Activated B cell treated with CpG ODN at 0.5 μM for 24 hours (primary cell): ENCODE measurements around the gene FAM120B. TPM values are rescaled to one million over a fixed set of nuclear protein-coding genes. Genes with fewer than 3 reads are reported as not detected.

ENCODE experiments used
- ATAC-seq: fragments of 200-7000 bp; cut with Tn5 transposase; one replicate; pipeline ENCODE4 v1.10.0; 2021; ENCODE audit warnings: low read depth, mild to moderate bottlenecking, moderate library complexity
- CTCF ChIA-PET: fragments of 350-600 bp; sonication (Branson Sonifier 250); formaldehyde crosslinking; loops from one replicate; lab custom pipeline; 2021; ENCODE audit warnings: antibody characterized with exemption; lab: Charles Lee
- POLR2A ChIA-PET: fragments of 350-600 bp; sonication (Branson Sonifier 250); formaldehyde crosslinking; loops from one replicate; lab custom pipeline; 2021; ENCODE audit warnings: antibody characterized with exemption; lab: Charles Lee
- DNase-seq: peaks from one replicate; pipeline ENCODE4 v3.0.0; 2022
- H3K27ac Mint-ChIP-seq: one replicate; pipeline ENCODE4 v1.8.0; 2020; ENCODE audit warnings: mixed read lengths
- H3K27me3 Mint-ChIP-seq: one replicate; pipeline ENCODE4 v1.8.0; 2021; ENCODE audit warnings: mixed read lengths
- H3K36me3 Mint-ChIP-seq: one replicate; pipeline ENCODE4 v1.8.0; 2021; ENCODE audit warnings: low read depth, mixed read lengths
- H3K4me1 Mint-ChIP-seq: one replicate; pipeline ENCODE4 v1.8.0; 2021; ENCODE audit warnings: mixed read lengths
- H3K4me3 Mint-ChIP-seq: one replicate; pipeline ENCODE4 v1.8.0; 2020; ENCODE audit warnings: mild to moderate bottlenecking, mixed read lengths
- H3K9me3 Mint-ChIP-seq: one replicate; pipeline ENCODE4 v1.8.0; 2020; ENCODE audit warnings: mixed read lengths
- intact Hi-C: fragments of 100-400 bp; cut with micrococcal nuclease; formaldehyde crosslinking; loops from one replicate; pipeline ENCODE4 v1.15.1; 2024
- total RNA-seq: library from RNA; stranded (reverse); gene quantifications from 2 replicates; pipeline ENCODE4 v1.2.3, GENCODE V29; 2022
- TF ChIP-seq, protein P1 (sequence below): fragments of 200-600 bp; IDR thresholded peaks from one replicate; pipeline ENCODE4 v1.8.0; 2022; ENCODE audit warnings: antibody characterized with exemption, mild to moderate bottlenecking

Gene FAM120B
- total RNA-seq, 1 donor from 2014 or later: 35.1 TPM

DNA sequence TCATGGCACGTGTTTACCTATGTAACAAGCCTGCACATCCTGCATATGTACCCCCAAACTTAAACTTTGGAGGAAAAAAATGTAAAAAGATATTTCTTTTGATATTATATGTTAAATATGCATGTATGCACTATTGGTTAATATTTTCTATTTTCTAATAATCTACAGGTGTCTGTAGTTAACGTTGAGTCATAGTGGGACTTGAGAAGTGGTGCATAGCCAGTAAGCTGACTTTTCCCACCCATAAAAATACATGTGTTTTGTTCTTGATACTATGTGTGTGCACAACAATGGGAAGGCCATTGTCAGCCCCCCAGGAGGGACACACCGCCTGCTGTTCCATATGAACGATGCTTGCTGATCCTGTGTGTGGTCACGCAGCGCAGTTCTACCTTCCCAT lies 49.1 kb downstream of the FAM120B start:
- POLR2A ChIA-PET: no interaction called here
- Mint-ChIP-seq H3K4me3 (no peak overlapping the region), H3K36me3 (peaks cover 81% of the 10 kb centered on the region), H3K9me3 (peaks cover 18% of the 10 kb centered on the region), H3K4me1 (no peaks in the 10 kb centered on the region), H3K27me3 (no peaks in the 10 kb centered on the region), H3K27ac (no peak overlapping the region)
- DNase-seq: no peak
- intact Hi-C loops: no loop called here
- no peak for ATAC-seq
- CTCF ChIA-PET: no interaction called here
- TF ChIP-seq, protein P1, sequence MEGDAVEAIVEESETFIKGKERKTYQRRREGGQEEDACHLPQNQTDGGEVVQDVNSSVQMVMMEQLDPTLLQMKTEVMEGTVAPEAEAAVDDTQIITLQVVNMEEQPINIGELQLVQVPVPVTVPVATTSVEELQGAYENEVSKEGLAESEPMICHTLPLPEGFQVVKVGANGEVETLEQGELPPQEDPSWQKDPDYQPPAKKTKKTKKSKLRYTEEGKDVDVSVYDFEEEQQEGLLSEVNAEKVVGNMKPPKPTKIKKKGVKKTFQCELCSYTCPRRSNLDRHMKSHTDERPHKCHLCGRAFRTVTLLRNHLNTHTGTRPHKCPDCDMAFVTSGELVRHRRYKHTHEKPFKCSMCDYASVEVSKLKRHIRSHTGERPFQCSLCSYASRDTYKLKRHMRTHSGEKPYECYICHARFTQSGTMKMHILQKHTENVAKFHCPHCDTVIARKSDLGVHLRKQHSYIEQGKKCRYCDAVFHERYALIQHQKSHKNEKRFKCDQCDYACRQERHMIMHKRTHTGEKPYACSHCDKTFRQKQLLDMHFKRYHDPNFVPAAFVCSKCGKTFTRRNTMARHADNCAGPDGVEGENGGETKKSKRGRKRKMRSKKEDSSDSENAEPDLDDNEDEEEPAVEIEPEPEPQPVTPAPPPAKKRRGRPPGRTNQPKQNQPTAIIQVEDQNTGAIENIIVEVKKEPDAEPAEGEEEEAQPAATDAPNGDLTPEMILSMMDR: no peak

DNA sequence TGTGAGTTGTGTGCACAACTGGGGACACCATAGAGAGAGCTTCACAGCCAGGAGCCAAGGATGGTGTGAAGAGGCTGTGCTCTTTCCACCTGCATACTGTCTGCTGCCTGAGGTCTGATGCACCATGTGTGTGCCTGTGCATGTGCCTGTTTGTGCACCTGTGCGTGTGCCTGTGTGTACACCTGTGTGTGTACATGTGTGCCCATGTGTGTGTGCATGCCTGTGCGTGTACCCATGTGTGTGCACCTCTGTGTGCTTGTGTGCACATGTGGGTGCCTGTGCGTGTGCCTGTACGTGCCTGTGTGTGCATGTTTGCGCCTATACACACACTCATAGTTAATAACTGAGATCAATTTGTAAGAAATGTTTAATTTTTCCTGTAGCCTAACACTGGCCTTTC lies 51.3 kb downstream of the FAM120B start:
- DNase-seq (no peak), ATAC-seq (no peak)
- Mint-ChIP-seq H3K4me3 (no peak overlapping the region), H3K4me1 (no peaks in the 10 kb centered on the region), H3K27me3 (no peaks in the 10 kb centered on the region), H3K36me3 (peaks cover 79% of the 10 kb centered on the region), H3K27ac (no peak overlapping the region), H3K9me3 (peaks cover 10% of the 10 kb centered on the region)
- TF ChIP-seq, protein P1: no peak
- ChIA-PET CTCF (no interaction called here), POLR2A (no interaction called here)
- intact Hi-C loops: no loop called here

DNA sequence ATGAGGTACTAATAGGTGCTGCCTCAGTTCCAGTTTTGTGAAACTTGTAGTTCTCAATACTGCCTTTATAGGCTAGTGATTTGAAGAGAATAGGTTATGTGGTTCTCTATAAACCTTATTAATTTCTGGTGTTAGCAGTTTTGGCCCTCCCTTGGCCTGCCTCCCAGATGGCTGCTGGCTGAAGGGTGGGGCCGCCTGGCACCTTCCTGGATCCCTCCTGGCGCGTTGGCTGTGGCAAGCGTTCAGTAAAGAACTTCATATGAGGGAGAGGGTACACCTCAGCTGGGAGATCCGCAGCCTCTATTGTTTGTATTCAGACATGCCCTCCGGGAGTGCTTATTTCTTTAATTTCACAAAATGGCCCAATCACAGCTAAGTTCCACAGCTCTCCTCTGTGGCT lies 51.9 kb downstream of the FAM120B start:
- DNase-seq (no peak), ATAC-seq (no peak)
- POLR2A ChIA-PET: no interaction called here
- TF ChIP-seq, protein P1: no peak
- CTCF ChIA-PET: no interaction called here
- Mint-ChIP-seq H3K9me3 (peaks cover 3% of the 10 kb centered on the region), H3K4me3 (no peak overlapping the region), H3K36me3 (peaks cover 82% of the 10 kb centered on the region), H3K4me1 (no peaks in the 10 kb centered on the region), H3K27me3 (no peaks in the 10 kb centered on the region), H3K27ac (no peak overlapping the region)
- intact Hi-C loops: no loop called here

DNA sequence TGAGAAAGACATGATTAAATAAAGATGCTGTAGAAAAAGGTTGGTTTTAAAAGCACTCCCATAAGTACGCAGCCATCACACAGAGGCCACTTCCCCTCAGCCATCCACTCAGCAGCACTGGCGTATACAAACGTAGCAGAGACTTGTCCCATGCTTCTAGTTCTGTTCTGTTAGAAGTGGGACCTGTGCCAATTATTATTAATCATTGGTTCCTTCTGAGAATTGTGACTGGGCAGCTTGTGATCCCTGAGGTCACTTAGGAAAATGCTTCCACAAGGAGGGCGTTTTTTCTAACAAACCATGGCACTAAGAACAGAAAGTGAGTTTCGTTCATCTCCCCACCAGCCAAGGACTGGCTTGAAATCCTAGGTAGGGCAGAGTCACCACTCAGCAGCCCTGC lies 53.9 kb downstream of the FAM120B start:
- intact Hi-C loops: no loop called here
- CTCF ChIA-PET: no interaction called here
- no peak overlapping the region for H3K27ac Mint-ChIP-seq
- H3K9me3 Mint-ChIP-seq: no peaks in the 10 kb centered on the region
- DNase-seq (no peak), ATAC-seq (no peak)
- H3K27me3 Mint-ChIP-seq: no peaks in the 10 kb centered on the region
- no peaks in the 10 kb centered on the region for H3K4me1 Mint-ChIP-seq
- H3K4me3 Mint-ChIP-seq: no peak overlapping the region
- H3K36me3 Mint-ChIP-seq: peaks cover 81% of the 10 kb centered on the region
- TF ChIP-seq, protein P1: no peak
- POLR2A ChIA-PET: no interaction called here

DNA sequence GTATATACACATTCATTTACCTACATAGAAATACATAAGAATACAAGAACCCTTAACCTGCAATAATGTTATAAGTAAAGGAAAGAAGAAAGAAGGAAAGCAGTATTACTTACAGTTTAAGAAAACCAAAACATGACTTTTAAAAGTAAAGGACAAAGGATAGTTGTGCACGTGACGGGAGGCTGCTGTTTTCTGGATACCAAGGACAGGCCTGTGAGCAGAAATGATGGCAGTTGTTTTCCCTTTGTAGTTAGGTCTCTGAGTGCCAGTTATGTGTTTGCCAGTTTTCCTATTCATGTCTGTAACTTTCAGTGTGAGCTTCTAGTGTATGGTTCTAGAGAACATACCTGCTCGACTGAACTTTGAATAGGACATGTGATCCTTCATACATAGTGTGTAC lies 54.8 kb downstream of the FAM120B start:
- no peaks in the 10 kb centered on the region for H3K4me1 Mint-ChIP-seq
- H3K27ac Mint-ChIP-seq: no peak overlapping the region
- no peak overlapping the region for H3K4me3 Mint-ChIP-seq
- ChIA-PET CTCF (no interaction called here), POLR2A (no interaction called here)
- no peaks in the 10 kb centered on the region for H3K9me3 Mint-ChIP-seq
- no peak for ATAC-seq
- intact Hi-C loops: no loop called here
- TF ChIP-seq, protein P1: no peak
- peaks cover 85% of the 10 kb centered on the region for H3K36me3 Mint-ChIP-seq
- no peaks in the 10 kb centered on the region for H3K27me3 Mint-ChIP-seq
- no peak for DNase-seq
